BJ (cell line): ENCODE measurements around the gene F12. TPM values are rescaled to one million over a fixed set of nuclear protein-coding genes. Genes with fewer than 3 reads are reported as not detected.
A peak's percentile ranks its signal among the peaks of the same experiment; 100 is the strongest.
"Not testable (repeated sequence)": the region's sequence is repeated elsewhere in the genome, so short reads cannot be mapped to it uniquely, and the experiment has no call there.

ENCODE experiments used
- CTCF ChIA-PET: fragments of 350-600 bp; formaldehyde crosslinking; extraction: SDS; loops from one replicate; lab custom pipeline; 2021; ENCODE audit warnings: antibody characterized with exemption, inconsistent platforms; lab: Yijun Ruan, JAX
- POLR2A ChIA-PET: fragments of 300-600 bp; sonication (Branson Sonifier 250); formaldehyde crosslinking; extraction: SDS; loops from one replicate; lab custom pipeline; 2021; ENCODE audit warnings: antibody characterized with exemption; lab: Charles Lee
- DNase-seq: peaks from one replicate; pipeline ENCODE4 v3.0.0-alpha.2; 2011; ENCODE audit warnings: low read depth
- H3K27me3 ChIP-seq: 2 replicates; pipeline ENCODE4 v1.6.0; 2011; ENCODE audit warnings: low read length; ENCODE audit not compliant: control insufficient read depth, insufficient read depth
- H3K36me3 ChIP-seq: 2 replicates; pipeline ENCODE4 v1.5.1; 2011; ENCODE audit warnings: low read length; ENCODE audit not compliant: control insufficient read depth, insufficient read depth
- H3K4me3 ChIP-seq: 2 replicates; pipeline ENCODE4 v1.5.1; 2011; ENCODE audit warnings: low read depth, mild to moderate bottlenecking, control low read depth, low read length
- CTCF ChIP-seq: IDR thresholded peaks from 2 replicates; pipeline ENCODE4 v1.5.1; 2011; ENCODE audit warnings: low read depth, mild to moderate bottlenecking, control low read depth, inconsistent platforms, low read length, moderate library complexity; ENCODE audit not compliant: insufficient read depth
- polyA plus RNA-seq: library from polyadenylated mRNA; depleted of rRNA; stranded (reverse); fragments of >200 nt; gene quantifications from 2 replicates; pipeline ENCODE4 v1.2.3, GENCODE V29; 2011

F12 gene
- polyA plus RNA-seq, 1 experiment, result 0.69 TPM

- ChIA-PET CTCF (interaction anchor here (0.6 to 3.0 kb wide), 3 partner anchors 24 to 64 kb away, joined by 3 to 12 read pairs (median 3); no protein-coding TSS in a partner anchor), POLR2A (interaction anchor here (0.6 kb wide), 2 partner anchors 16 to 134 kb away, joined by 5 to 15 read pairs; partner anchors contain the start of gene PDLIM7)
These were observed 45.8 kb downstream of the F12 start for GRCh38 chr5:177363565-177363964.

GRCh38 chr5:177362610-177363507 lies 46.5 kb downstream of the F12 start:
- Histone ChIP-seq H3K4me3 (peak overlapping the region; percentile 43), H3K36me3 (no peaks in the 10 kb centered on the region), H3K27me3 (no peaks in the 10 kb centered on the region)
- ChIA-PET CTCF (interaction anchor here (1.1 to 3.0 kb wide), 2 partner anchors 27 to 65 kb away, joined by 3 to 12 read pairs; no protein-coding TSS in a partner anchor), POLR2A (interaction anchor here (0.6 kb wide), 2 partner anchors 16 to 134 kb away, joined by 5 to 15 read pairs; partner anchors contain the start of gene PDLIM7)
- TF ChIP-seq CTCF, result peak; percentile 2; the same call in 1 of the 2 replicates
- no peak for DNase-seq

More at GRCh38 chr5:177363565-177363964, 45.8 kb downstream of the F12 start:
- no peaks in the 10 kb centered on the region for H3K36me3 ChIP-seq
- no peak overlapping the region for H3K4me3 ChIP-seq
- no peak for TF ChIP-seq CTCF
- no peak for DNase-seq
- no peaks in the 10 kb centered on the region; the same call in 1 of the 2 replicates for H3K27me3 ChIP-seq

GRCh38 chr5:177362292-177362609 lies 47.1 kb downstream of the F12 start:
- Histone ChIP-seq H3K36me3 (no peaks in the 10 kb centered on the region), H3K27me3 (peaks cover 3% of the 10 kb centered on the region), H3K4me3 (no peak overlapping the region)
- CTCF ChIA-PET, result interaction anchor here (1.0 to 2.1 kb wide), 4 partner anchors 9 to 93 kb away, joined by 3 to 9 read pairs (median 4); partner anchors contain the start of gene LMAN2
- POLR2A ChIA-PET, result no interaction called here
- TF ChIP-seq CTCF, result no peak
- no peak for DNase-seq

GRCh38 chr5:177361418-177362291 lies 47.7 kb downstream of the F12 start:
- H3K4me3 ChIP-seq, result no peak overlapping the region
- H3K36me3 ChIP-seq, result no peaks in the 10 kb centered on the region
- no peak for TF ChIP-seq CTCF
- ChIA-PET POLR2A (interaction anchor here (0.6 kb wide), 1 partner anchor 167 kb away, joined by 8 read pairs; no protein-coding TSS in a partner anchor), CTCF (interaction anchor here (1.0 to 2.1 kb wide), 5 partner anchors 8 to 94 kb away, joined by 3 to 9 read pairs (median 5); partner anchors contain the start of gene LMAN2)
- H3K27me3 ChIP-seq, result peaks cover 3% of the 10 kb centered on the region
- DNase-seq, result no peak

- CTCF ChIA-PET, result interaction anchor here (1.2 to 2.1 kb wide), 6 partner anchors 8 to 94 kb away, joined by 4 to 9 read pairs (median 4); partner anchors contain the start of gene LMAN2
- POLR2A ChIA-PET, H3K27me3 ChIP-seq: not testable (repeated sequence)
These were observed 48.6 kb downstream of the F12 start for GRCh38 chr5:177360740-177361139.

More at GRCh38 chr5:177360740-177361139, 48.6 kb downstream of the F12 start:
- not testable (repeated sequence) for DNase-seq, H3K4me3 ChIP-seq, H3K36me3 ChIP-seq
